Left renal pelvis (tissue), 4 donors: ENCODE results near the gene LRRK1. TPM values are rescaled to one million over a fixed set of nuclear protein-coding genes. Genes with fewer than 3 reads are reported as not detected.

Experiments
- DNase-seq, 4 donors: peaks; one replicate each; pipeline ENCODE4 v3.0.0-alpha.2; 2013; ENCODE audit warnings: low read depth in 4 of 4, low spot score in 3 of 4
- polyA plus RNA-seq, 4 donors: library from polyadenylated mRNA; unstranded; fragments of 120-200 nt; gene quantifications; one replicate each; pipeline ENCODE4 v1.2.1, GENCODE V29; 2013; ENCODE audit not compliant: insufficient read length in 4 of 4

LRRK1 gene
- polyA plus RNA-seq, 4 donors: 2.3 to 6.6 (median 4.0) TPM

GRCh38 chr15:101001056-101001455 lies 81.9 kb downstream of the LRRK1 start:
- DNase-seq: no peak

GRCh38 chr15:101001796-101002195 lies 82.6 kb downstream of the LRRK1 start:
- DNase-seq: no peak

- DNase-seq: no peak
Observed at GRCh38 chr15:101003081-101003480, 83.9 kb downstream of the LRRK1 start.

- no peak for DNase-seq
Observed at GRCh38 chr15:101003706-101004105, 84.5 kb downstream of the LRRK1 start.

GRCh38 chr15:101004500-101004899 lies 85.3 kb downstream of the LRRK1 start:
- DNase-seq: no peak

GRCh38 chr15:101004986-101005747 lies 86.0 kb downstream of the LRRK1 start:
- no peak for DNase-seq

GRCh38 chr15:101006931-101007691 lies 88.0 kb downstream of the LRRK1 start:
- DNase-seq: peak in 2 of 4 donors; percentile 54 to 64

- peak; percentile 62 to 74 (median 70) for DNase-seq
Observed at GRCh38 chr15:101008158-101009139, 89.3 kb downstream of the LRRK1 start.

- DNase-seq: no peak
Observed at GRCh38 chr15:101009176-101009575, 90.0 kb downstream of the LRRK1 start.

GRCh38 chr15:101010781-101011180 lies 91.6 kb downstream of the LRRK1 start:
- DNase-seq: no peak

GRCh38 chr15:101012326-101013200 lies 93.4 kb downstream of the LRRK1 start:
- DNase-seq: no peak

GRCh38 chr15:101013201-101013550 lies 94.0 kb downstream of the LRRK1 start:
- no peak for DNase-seq

GRCh38 chr15:101013769-101014675 lies 94.9 kb downstream of the LRRK1 start:
- no peak for DNase-seq

GRCh38 chr15:101014921-101015841 lies 96.0 kb downstream of the LRRK1 start:
- DNase-seq: peak in 1 of 4 donors; percentile 52

GRCh38 chr15:101016581-101016980 lies 97.4 kb downstream of the LRRK1 start:
- no peak for DNase-seq

- DNase-seq: no peak
Observed at GRCh38 chr15:101017093-101017754, 98.1 kb downstream of the LRRK1 start.

GRCh38 chr15:101018016-101018415 lies 98.9 kb downstream of the LRRK1 start:
- no peak for DNase-seq
